ENCODE results near the gene CLEC18B.
A peak's percentile ranks its signal among the peaks of the same experiment; 100 is the strongest.
"Not testable (repeated sequence)": the region's sequence is repeated elsewhere in the genome, so short reads cannot be mapped to it uniquely, and the experiment has no call there.

Gene CLEC18B

DNA sequence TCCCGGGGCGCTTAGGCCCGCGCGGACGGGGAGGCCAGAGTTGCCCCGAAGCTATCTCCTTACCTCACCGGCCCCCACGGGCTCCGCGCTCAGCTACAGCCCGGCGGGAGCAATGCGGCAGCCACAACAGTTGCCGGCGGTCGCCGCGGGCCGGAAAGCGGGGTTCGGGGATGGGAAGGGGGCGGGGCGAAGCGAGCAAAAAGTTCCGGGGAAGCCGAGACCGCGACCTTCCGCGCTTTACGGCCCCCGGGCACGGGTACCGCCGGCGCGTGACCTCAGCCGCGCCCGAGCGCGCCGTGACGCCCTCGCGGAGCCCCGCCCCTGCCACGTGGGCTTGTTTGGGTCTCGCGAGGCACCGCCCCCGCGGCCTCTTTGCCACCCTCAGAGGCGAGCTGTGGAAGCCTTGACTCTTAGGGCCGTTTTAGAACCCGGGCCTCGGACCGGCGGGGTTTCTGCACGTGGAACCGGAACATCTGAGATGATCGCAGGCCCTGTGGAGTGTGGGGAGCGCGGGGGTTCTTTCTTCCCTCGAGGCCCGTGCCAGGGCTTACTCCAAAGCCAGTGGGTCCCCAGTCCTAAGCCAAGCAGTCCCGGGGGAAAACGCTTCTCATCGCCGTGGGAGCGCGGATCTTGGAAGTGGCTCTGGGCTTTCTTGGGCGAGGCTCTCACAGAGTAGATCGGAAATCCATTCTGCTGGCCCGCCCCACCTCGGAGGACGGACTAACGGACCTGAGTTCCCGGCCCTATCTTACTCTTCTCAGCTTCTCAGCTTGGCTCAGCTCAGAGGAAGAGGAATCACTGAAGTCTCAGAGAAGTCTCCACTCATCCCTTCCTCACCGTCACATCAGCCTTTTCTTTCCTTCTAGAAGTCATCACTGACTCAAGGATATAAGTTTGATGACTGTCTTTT is 53.0 kb downstream of the CLEC18B start:
- not testable (repeated sequence) for H3K27me3 ChIP-seq, H3K9me3 ChIP-seq
- TF ChIP-seq, protein P1, sequence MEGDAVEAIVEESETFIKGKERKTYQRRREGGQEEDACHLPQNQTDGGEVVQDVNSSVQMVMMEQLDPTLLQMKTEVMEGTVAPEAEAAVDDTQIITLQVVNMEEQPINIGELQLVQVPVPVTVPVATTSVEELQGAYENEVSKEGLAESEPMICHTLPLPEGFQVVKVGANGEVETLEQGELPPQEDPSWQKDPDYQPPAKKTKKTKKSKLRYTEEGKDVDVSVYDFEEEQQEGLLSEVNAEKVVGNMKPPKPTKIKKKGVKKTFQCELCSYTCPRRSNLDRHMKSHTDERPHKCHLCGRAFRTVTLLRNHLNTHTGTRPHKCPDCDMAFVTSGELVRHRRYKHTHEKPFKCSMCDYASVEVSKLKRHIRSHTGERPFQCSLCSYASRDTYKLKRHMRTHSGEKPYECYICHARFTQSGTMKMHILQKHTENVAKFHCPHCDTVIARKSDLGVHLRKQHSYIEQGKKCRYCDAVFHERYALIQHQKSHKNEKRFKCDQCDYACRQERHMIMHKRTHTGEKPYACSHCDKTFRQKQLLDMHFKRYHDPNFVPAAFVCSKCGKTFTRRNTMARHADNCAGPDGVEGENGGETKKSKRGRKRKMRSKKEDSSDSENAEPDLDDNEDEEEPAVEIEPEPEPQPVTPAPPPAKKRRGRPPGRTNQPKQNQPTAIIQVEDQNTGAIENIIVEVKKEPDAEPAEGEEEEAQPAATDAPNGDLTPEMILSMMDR (IDR thresholded peaks at IDR 0.05): peak; percentile 20
- Histone ChIP-seq H3K4me3 (ENCODE audit: low read depth in 1 of 2, low read length in 1 of 2) (peak overlapping the region; percentile 74 to 93), H3K36me3 (peaks cover 16% of the 10 kb centered on the region), H3K4me1 (ENCODE audit: control insufficient read depth in 1 of 2, insufficient read depth in 1 of 2, low read depth in 1 of 2, low read length in 1 of 2) (peaks cover 22 to 23% of the 10 kb centered on the region in 2 experiments), H3K27ac (peak overlapping the region; percentile 87)

DNA sequence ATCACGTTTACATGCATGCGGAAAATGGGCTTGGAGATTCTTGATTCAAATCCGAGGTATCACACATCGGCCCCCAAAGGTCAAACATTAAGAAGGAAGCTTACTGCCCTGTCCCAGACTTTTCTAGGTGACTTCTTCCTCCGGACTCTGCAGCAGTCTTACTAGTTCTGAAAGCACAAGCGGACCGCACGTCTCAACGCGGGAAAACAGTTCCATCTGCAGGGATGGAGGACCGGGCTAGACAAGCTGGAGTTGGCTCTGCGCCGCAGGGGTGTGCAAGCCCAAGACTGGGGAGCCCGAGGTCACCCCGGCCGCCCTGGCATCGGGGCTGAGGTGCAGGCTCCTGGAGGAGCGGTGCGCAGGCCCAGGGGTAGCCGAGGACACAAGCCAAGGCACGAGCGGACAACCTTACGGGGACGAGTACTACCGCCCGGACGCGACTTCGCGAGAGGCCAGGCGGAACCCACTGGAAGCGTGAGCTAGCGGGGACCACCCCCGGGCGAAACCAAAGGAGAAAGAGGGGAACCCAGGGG is 53.7 kb downstream of the CLEC18B start:
- H3K27me3 ChIP-seq, H3K9me3 ChIP-seq: not testable (repeated sequence)
- H3K4me1 ChIP-seq (ENCODE audit: control insufficient read depth in 1 of 2, insufficient read depth in 1 of 2, low read depth in 1 of 2, low read length in 1 of 2): peaks cover 22 to 23% of the 10 kb centered on the region in 2 experiments
- H3K36me3 ChIP-seq: peaks cover 19% of the 10 kb centered on the region
- H3K4me3 ChIP-seq (ENCODE audit: low read depth in 1 of 2, low read length in 1 of 2): peak overlapping the region; percentile 74 to 93
- peak overlapping the region; percentile 87 for H3K27ac ChIP-seq

GRCh38 chr16:74361646-74362610 is 59.4 kb downstream of the CLEC18B start:
- not testable (repeated sequence) for H3K9me3 ChIP-seq, H3K27ac ChIP-seq
- H3K36me3 ChIP-seq: peaks cover 57% of the 10 kb centered on the region

More at GRCh38 chr16:74361646-74362610, 59.4 kb downstream of the CLEC18B start:
- H3K4me3 ChIP-seq (ENCODE audit: low read depth in 1 of 2, low read length in 1 of 2); H3K4me1 ChIP-seq (ENCODE audit: control insufficient read depth in 1 of 2, insufficient read depth in 1 of 2, low read depth in 1 of 2, low read length in 1 of 2); H3K27me3 ChIP-seq: not testable (repeated sequence)
